Activated CD8-positive, alpha-beta memory T cell treated with anti-CD3 and anti-CD28 coated beads, Interleukin-2, amount 50 U/mL, for 24 hours (primary cell): ENCODE measurements around the gene VWCE.

Experiments used
- DNase-seq: peaks from one replicate; pipeline ENCODE4 v3.0.0-alpha.2; 2020; ENCODE audit errors: extremely low read depth

VWCE gene

GRCh38 chr11:61281581-61282250 is 13.4 kb downstream of the VWCE start:
- no peak for DNase-seq

DNA sequence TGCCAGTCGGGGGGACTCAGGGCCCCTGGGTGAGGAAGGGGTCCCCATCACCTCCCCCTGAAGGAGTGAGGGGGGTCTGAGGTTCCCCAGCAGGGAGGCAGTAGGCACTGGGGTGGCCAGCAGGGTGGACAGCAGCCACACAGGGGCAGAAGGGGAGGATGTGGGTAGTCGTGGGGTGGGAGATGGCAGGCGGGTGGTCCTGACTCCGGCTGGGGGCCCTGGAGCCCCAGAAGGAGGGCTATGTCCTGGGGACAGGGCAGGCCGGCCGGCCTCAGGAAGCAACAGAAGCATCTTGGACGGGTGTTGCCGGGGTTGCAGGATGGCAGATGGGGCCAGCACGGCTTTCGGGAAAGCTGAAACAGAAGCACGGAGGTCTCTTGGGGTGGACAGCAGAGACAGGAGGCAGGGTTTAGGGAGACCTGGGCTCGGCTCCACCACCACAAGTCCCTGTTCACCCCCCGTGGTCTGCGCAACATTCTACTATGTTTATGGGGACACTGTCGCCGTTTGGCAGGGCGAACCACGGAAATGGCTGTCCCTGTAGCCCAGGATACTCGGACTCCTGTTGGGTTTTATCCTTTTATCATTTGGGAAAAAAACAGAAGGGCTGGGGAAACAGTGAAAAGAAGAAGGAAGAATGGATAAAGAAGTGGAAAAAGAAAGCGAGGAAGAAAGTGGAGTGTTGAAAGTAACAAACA is 14.1 kb downstream of the VWCE start:
- DNase-seq, result no peak

- no peak for DNase-seq
Observed at GRCh38 chr11:61279934-61280659, 15.0 kb downstream of the VWCE start.

GRCh38 chr11:61278001-61278470 is 17.1 kb downstream of the VWCE start:
- no peak for DNase-seq

GRCh38 chr11:61277186-61278000 is 17.7 kb downstream of the VWCE start:
- DNase-seq, result no peak

- DNase-seq, result no peak
Observed at GRCh38 chr11:61275191-61275590, 19.9 kb downstream of the VWCE start.

GRCh38 chr11:61274084-61274483 is 21.0 kb downstream of the VWCE start:
- no peak for DNase-seq

GRCh38 chr11:61273178-61274078 is 21.7 kb downstream of the VWCE start:
- DNase-seq, result no peak

- no peak for DNase-seq
Observed at GRCh38 chr11:61272731-61273130, 22.4 kb downstream of the VWCE start.

DNA sequence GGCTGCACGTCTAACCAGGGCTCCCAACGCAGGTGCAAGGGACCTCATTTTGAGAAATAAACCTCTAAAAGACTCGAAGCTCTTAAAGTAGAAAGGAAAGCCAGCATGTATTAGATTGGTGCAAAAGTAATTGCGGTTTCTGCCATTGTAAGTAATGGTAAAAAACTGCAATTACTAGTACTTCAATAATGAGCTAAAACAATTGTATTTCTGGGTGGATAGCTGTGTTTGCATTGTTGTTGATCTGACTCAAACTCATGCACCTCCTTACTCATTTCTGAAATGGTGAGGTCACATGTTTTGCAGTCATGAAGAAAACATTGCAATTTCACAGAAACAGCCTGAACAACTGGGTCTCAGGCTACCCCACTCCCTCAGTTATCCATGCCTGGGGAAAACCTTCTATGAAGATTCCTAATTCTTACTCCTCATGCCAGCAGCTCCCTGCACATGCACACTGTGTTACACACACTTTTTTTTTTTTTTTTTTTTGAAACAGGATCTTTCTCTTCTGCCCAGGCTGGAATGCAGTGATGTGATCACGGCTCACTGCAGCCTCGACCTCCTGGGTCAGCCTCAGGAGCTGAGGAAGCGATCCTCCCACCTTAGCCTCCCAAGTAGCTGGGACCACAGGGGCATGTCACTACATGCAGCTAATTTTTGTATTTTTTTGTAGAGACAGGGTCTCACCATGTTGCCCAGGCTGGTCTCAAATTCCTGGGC is 24.6 kb downstream of the VWCE start:
- DNase-seq, result no peak

DNA sequence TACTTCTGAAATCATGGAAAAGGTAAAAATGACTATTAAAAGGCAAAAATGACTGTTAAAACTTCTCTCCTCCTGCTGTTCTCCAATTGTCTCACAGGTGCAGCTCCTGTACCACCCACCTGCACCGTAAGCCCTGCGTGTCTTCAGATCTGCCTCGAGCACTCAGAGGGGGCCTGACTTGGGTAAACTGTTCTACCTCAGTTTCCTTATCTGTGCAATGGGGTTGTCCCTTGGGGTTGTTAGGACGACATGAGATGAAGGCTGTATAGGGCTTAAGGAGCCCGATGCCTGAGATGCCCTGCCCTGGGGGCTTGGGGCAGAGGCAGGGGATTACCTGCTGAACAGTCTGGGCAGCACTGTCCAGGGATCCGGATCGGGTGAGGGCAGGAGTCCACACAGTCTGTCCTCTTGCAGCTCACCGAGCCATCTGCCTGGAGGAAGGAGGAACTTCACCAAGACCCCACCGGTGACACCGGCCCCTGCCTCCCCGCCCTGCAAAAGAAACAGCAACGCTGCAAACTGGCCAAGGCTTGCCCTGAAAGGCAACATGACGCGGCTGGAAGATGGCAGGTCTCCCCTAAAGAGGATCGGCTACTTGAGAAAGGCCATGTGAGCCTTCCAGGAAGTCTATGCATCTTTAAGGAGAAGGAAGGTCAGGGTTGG is 26.4 kb downstream of the VWCE start:
- no peak for DNase-seq

GRCh38 chr11:61267437-61267841 is 27.7 kb downstream of the VWCE start:
- DNase-seq, result no peak

- DNase-seq, result no peak
Observed at GRCh38 chr11:61266602-61267001, 28.5 kb downstream of the VWCE start.

DNA sequence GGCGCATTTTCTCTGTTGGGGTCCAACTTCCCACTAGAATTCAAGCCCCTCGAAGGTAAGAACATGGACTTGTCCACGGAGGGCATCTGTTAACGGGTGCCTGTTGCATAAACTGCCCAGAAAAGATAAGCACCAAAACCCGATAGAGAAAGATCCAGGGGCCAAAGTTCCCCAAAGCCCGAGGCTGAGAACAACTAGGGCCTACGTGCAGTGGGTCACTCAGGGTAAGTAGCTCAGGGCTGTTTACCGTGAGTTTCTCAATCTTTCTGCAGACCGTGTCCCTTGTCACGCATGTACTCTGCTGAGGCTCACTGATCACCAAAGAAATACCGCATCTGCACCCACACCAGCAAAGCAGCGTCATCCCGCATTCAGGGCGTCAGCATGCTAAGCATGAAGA is 29.8 kb downstream of the VWCE start:
- DNase-seq, result no peak

GRCh38 chr11:61264795-61265194 is 30.3 kb downstream of the VWCE start:
- DNase-seq, result no peak

DNA sequence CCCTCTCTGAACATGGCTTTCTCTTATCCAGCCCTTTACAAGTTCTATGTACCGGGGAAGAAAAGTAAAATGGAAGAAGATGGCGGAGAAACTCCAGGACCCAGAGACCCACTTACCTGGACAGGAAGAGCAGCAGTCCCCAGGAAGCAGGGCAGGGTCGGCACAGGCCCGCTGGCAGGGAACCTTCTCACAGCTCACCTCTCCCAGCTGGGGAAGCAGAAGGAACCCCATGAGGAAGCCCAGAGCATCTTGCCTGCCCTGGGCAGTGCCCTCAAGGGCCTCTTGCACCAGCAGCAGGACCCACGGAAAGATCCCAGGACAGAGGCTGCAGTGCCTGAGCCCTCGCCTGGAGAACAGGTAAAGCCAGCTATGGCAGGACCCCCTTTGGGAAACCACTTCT is 30.7 kb downstream of the VWCE start:
- no peak for DNase-seq

- DNase-seq, result no peak
Observed at GRCh38 chr11:61259363-61259762, 35.8 kb downstream of the VWCE start.

- no peak for DNase-seq
Observed at GRCh38 chr11:61258546-61258945, 36.6 kb downstream of the VWCE start.

- no peak for DNase-seq
Observed at GRCh38 chr11:61256710-61257482, 38.2 kb downstream of the VWCE start.
